HepG2 (cell line): Measurements from ENCODE around the gene PDLIM5. TPM values are rescaled to one million over a fixed set of nuclear protein-coding genes. Genes with fewer than 3 reads are reported as not detected.

ENCODE experiments used
- ATAC-seq: fragments of 200-7000 bp; cut with Tn5 transposase; 3 replicates; pipeline ENCODE4 v1.9.1; 2020; ENCODE audit warnings: mild to moderate bottlenecking, moderate library complexity
- BruUV-seq: library from RNA; stranded (reverse); fragments of 400-500 nt; replicated peaks from 2 replicates; lab custom pipeline; 2021; lab: Mats Ljungman, UMichigan
- CTCF ChIA-PET: fragments of 300-600 bp; formaldehyde crosslinking; extraction: SDS; loops from one replicate; lab custom pipeline; 2021; ENCODE audit warnings: low total read pairs, inconsistent platforms, low intra/inter-chr PET ratio; lab: Yijun Ruan, JAX
- POLR2A ChIA-PET: fragments of 350-600 bp; sonication (Branson Sonifier 250); formaldehyde crosslinking; loops from one replicate; lab custom pipeline; 2020; ENCODE audit warnings: antibody characterized with exemption, inconsistent platforms; lab: Yijun Ruan, JAX
- DNase-seq: peaks from one replicate; pipeline ENCODE4 v3.0.0-alpha.2; 2015; ENCODE audit warnings: low spot score
- FAIRE-seq: peaks from 3 replicates; lab custom pipeline; 2011; peaks lifted over from hg19 to GRCh38; lab: Jason Lieb, UNC
- H2AFZ ChIP-seq: one replicate; pipeline ENCODE4 v1.6.1; 2011; ENCODE audit warnings: low read length, inconsistent platforms
- H3K27ac ChIP-seq: fragments of 300-600 bp; 3 replicates; pipeline ENCODE4 v1.8.0; 2011; ENCODE audit warnings: mixed run types, mild to moderate bottlenecking, mixed read lengths, low read length, inconsistent platforms; ENCODE audit not compliant: insufficient read depth; ENCODE audit errors: extremely low read length
- H3K27me3 ChIP-seq, 2 experiments: fragments of 200-600 bp in 1 of 2; 2 replicates in 1 of 2; 3 replicates in 1 of 2; pipeline versions ENCODE4 v1.6.0 to v1.8.0; 2011; ENCODE audit warnings: low read length in 2 of 2, mild to moderate bottlenecking in 2 of 2, moderate library complexity in 2 of 2, inconsistent platforms in 1 of 2; ENCODE audit not compliant: insufficient read depth in 2 of 2, control insufficient read depth in 1 of 2
- H3K36me3 ChIP-seq, 2 experiments: fragments of 200-600 bp in 1 of 2; replicated peaks in 1 of 2; 2 replicates in 1 of 2; 3 replicates in 1 of 2; pipeline versions ENCODE4 v1.5.1 to v1.8.0; 2011; ENCODE audit warnings: low read length in 2 of 2, inconsistent platforms in 1 of 2; ENCODE audit not compliant: insufficient read depth in 2 of 2, control insufficient read depth in 1 of 2
- H3K4me1 ChIP-seq: 2 replicates; pipeline ENCODE4 v1.5.1; 2012; ENCODE audit warnings: low read length, inconsistent platforms; ENCODE audit not compliant: insufficient read depth
- H3K4me2 ChIP-seq: 2 replicates; pipeline ENCODE4 v1.6.0; 2011; ENCODE audit warnings: low read depth, low read length, inconsistent platforms
- H3K4me3 ChIP-seq, 3 experiments: fragments of 200-600 bp in 1 of 3; sonication (generic), shearing (Covaris generic) in 1 of 3; replicated peaks in 1 of 3; 2 replicates each; pipeline ENCODE4 v1.5.1; 2011 to 2016; ENCODE audit warnings: low read length in 3 of 3, inconsistent platforms in 2 of 3, low read depth in 2 of 3, mild to moderate bottlenecking in 2 of 3, control low read depth in 1 of 3, mixed read lengths in 1 of 3; ENCODE audit not compliant: insufficient read depth in 1 of 3
- H3K79me2 ChIP-seq: one replicate; pipeline ENCODE4 v1.6.1; 2011; ENCODE audit warnings: low read length, inconsistent platforms; ENCODE audit not compliant: insufficient read depth
- H3K9ac ChIP-seq: 2 replicates; pipeline ENCODE4 v1.6.0; 2011; ENCODE audit warnings: mild to moderate bottlenecking, low read depth, low read length, inconsistent platforms; ENCODE audit not compliant: insufficient read depth
- H3K9me3 ChIP-seq: 2 replicates; pipeline ENCODE4 v1.5.1; 2012; ENCODE audit warnings: mild to moderate bottlenecking, low read length
- H4K20me1 ChIP-seq: 2 replicates; pipeline ENCODE4 v1.6.0; 2011; ENCODE audit warnings: inconsistent platforms, mild to moderate bottlenecking, low read length, moderate library complexity; ENCODE audit not compliant: insufficient read depth
- CERS6 ChIP-seq: sonication (generic); formaldehyde crosslinking; IDR thresholded peaks from 2 replicates; pipeline ENCODE4 v1.5.0; 2020; ENCODE audit warnings: missing genetic modification reagents
- GTF2F1 ChIP-seq: fragments of 150-350 bp; IDR thresholded peaks from 2 replicates; pipeline ENCODE4 v1.6.1; 2014; ENCODE audit warnings: low read length
- HOXA9 ChIP-seq: sonication (generic); formaldehyde crosslinking; IDR thresholded peaks from 2 replicates; pipeline ENCODE4 v1.8.1; 2022; ENCODE audit warnings: missing genetic modification reagents, mild to moderate bottlenecking, moderate library complexity, borderline replicate concordance
- IKZF1 ChIP-seq: fragments of 450-650 bp; IDR thresholded peaks from 2 replicates; pipeline ENCODE4 v1.7.1; 2016
- JUND ChIP-seq: sonication (generic); formaldehyde crosslinking; IDR thresholded peaks from 2 replicates; pipeline ENCODE4 v1.8.0; 2022; ENCODE audit warnings: mild to moderate bottlenecking, missing genetic modification reagents
- PAF1 ChIP-seq: IDR thresholded peaks from 2 replicates; pipeline ENCODE4 v1.6.1; 2016; ENCODE audit warnings: missing genetic modification reagents, missing compliant biosample characterization
- PITX1 ChIP-seq: sonication (generic); formaldehyde crosslinking; IDR thresholded peaks from 2 replicates; pipeline ENCODE4 v1.5.1; 2020; ENCODE audit warnings: mild to moderate bottlenecking, missing genetic modification reagents
- POGZ ChIP-seq: sonication (generic); formaldehyde crosslinking; IDR thresholded peaks from 2 replicates; pipeline ENCODE4 v1.4.0; 2020; ENCODE audit warnings: mild to moderate bottlenecking, missing genetic modification reagents
- RERE ChIP-seq: IDR thresholded peaks from 2 replicates; pipeline ENCODE4 v1.6.1; 2016; ENCODE audit warnings: low read depth, missing genetic modification reagents, missing compliant biosample characterization
- SP4 ChIP-seq: sonication (generic); formaldehyde crosslinking; IDR thresholded peaks from 2 replicates; pipeline ENCODE4 v1.8.1; 2023; ENCODE audit warnings: mild to moderate bottlenecking, missing genetic modification reagents
- ZBTB1 ChIP-seq: sonication (generic); formaldehyde crosslinking; IDR thresholded peaks from 2 replicates; pipeline ENCODE4 v1.4.0; 2020; ENCODE audit warnings: missing genetic modification reagents, borderline replicate concordance
- ZMYM4 ChIP-seq: sonication (generic); formaldehyde crosslinking; IDR thresholded peaks from 2 replicates; pipeline ENCODE4 v1.8.1; 2023; ENCODE audit warnings: mild to moderate bottlenecking, missing genetic modification reagents
- ZNF142 ChIP-seq: sonication (generic); formaldehyde crosslinking; IDR thresholded peaks from 2 replicates; pipeline ENCODE4 v1.4.0; 2020; ENCODE audit warnings: missing genetic modification reagents
- WGBS: methylation state at CpG from one replicate; pipeline ENCODE4 v1.1.6; 2017; ENCODE audit warnings: low lambda C conversion rate; 5-methylcytosine and 5-hydroxymethylcytosine counted together
- in situ Hi-C: cut with HindIII; loops from 2 replicates; pipeline ENCODE4 v1.10.0; 2017; ENCODE audit warnings: low pct_unique_long_range_greater_than_20kb; ENCODE audit not compliant: extremely low pct_ligation_motif_present
- intact Hi-C: fragments of 100-400 bp; cut with micrococcal nuclease; formaldehyde crosslinking; loops from one replicate; pipeline ENCODE4 v1.10.0; 2022; ENCODE audit not compliant: unreplicated experiment
- polyA plus RNA-seq, 8 experiments: library from polyadenylated mRNA; depleted of rRNA in 3 of 8; stranded (reverse) in 7 of 8; unstranded in 1 of 8; fragments of >200 nt; fragmentation: Illumina TruSeq in 4 of 8; extraction: Trizol in 4 of 8; gene quantifications; 2 replicates each; pipeline versions ENCODE4 v1.2.1 to v1.2.3, GENCODE V29; 2011 to 2016; ENCODE audit warnings: low read depth in 4 of 8, missing spikeins in 1 of 8, mixed read lengths in 1 of 8; ENCODE audit not compliant: insufficient read depth in 1 of 8
- total RNA-seq, 5 experiments: library from RNA; depleted of rRNA; stranded (reverse); fragments of >200 nt; fragmentation: Illumina TruSeq; extraction: Trizol; gene quantifications; 2 replicates each; pipeline ENCODE4 v1.2.3, GENCODE V29; 2016; ENCODE audit warnings: low read depth in 1 of 5

Gene PDLIM5
- total and polyA plus RNA-seq, 2 of the 13 experiments (the other 11 are each of a cell fraction or from before 2014, with no cell fraction given) = 52.8 to 119 TPM

GRCh38 chr4:94550851-94551250 lies 99.1 kb downstream of the PDLIM5 start:
- no TSS peak for BruUV-seq
- Histone ChIP-seq H3K36me3 (no peaks in the 10 kb centered on the region; a peak in 2 of 5 replicates), H3K79me2 (peaks cover 2% of the 10 kb centered on the region), H3K4me3 (no peak overlapping the region), H3K27me3 (no peaks in the 10 kb centered on the region), H3K4me2 (no peak overlapping the region), H3K9me3 (no peaks in the 10 kb centered on the region), H3K4me1 (peaks cover 27% of the 10 kb centered on the region), H3K27ac (no peak overlapping the region), H2AFZ (no peak overlapping the region), H4K20me1 (no peaks in the 10 kb centered on the region), H3K9ac (no peak overlapping the region)
- in situ Hi-C loops = no loop called here
- WGBS = 97% methylated on average over 1 of the region's 1 CpG
- FAIRE-seq (no peak), DNase-seq (no peak), ATAC-seq (no peak)
- ChIA-PET CTCF (no interaction called here), POLR2A (interaction anchor here (1.9 kb wide), 1 partner anchor 97 kb away, joined by 4 read pairs; no protein-coding TSS in a partner anchor)
- intact Hi-C loops = no loop called here
- TF ChIP-seq JUND = no peak
- no peak for TF ChIP-seq CERS6 (CRISPR knock-in tag)
- no peak for TF ChIP-seq PAF1 (CRISPR knock-in tag)
- TF ChIP-seq ZNF142 (CRISPR knock-in tag) = no peak
- TF ChIP-seq POGZ (CRISPR knock-in tag) = no peak
- TF ChIP-seq RERE (CRISPR knock-in tag) = no peak
- TF ChIP-seq IKZF1 = no peak
- TF ChIP-seq ZBTB1 (CRISPR knock-in tag) = no peak
- TF ChIP-seq GTF2F1 = no peak
- TF ChIP-seq ZMYM4 (CRISPR knock-in tag) = no peak
- TF ChIP-seq SP4 (CRISPR knock-in tag) = no peak
- no peak for TF ChIP-seq HOXA9
- no peak for TF ChIP-seq PITX1 (CRISPR knock-in tag)
